ENCODE results near the gene OR2K2. TPM values are rescaled to one million over a fixed set of nuclear protein-coding genes. Genes with fewer than 3 reads are reported as not detected.
"Not testable (repeated sequence)": the region's sequence is repeated elsewhere in the genome, so short reads cannot be mapped to it uniquely, and the experiment has no call there.

Gene OR2K2
- total and polyA plus RNA-seq, 2 donors = not detected

- not testable (repeated sequence) for DNase-seq (ENCODE audit: extremely low spot score); H3K4me1 ChIP-seq (ENCODE audit: insufficient read depth); H3K36me3 ChIP-seq (ENCODE audit: insufficient read depth); H3K4me3 ChIP-seq (ENCODE audit: low read depth, low read length); H3K27ac ChIP-seq (ENCODE audit: low read depth)
- WGBS = 99% methylated on average over 1 of the region's 1 CpG
Observed at GRCh38 chr9:111280795-111281194, 49.2 kb downstream of the OR2K2 start.

Other genes starting within 250 kb of the OR2K2 start
- gene ECPAS, start 154.2 kb upstream of the OR2K2 start, total RNA-seq = 100 TPM
- gene ECPAS, start 154.2 kb upstream of the OR2K2 start, polyA plus RNA-seq = 32.7 TPM
- 19.0 TPM for gene ZNF483, start 195.0 kb upstream of the OR2K2 start, total RNA-seq
- 0.94 TPM for gene ZNF483, start 195.0 kb upstream of the OR2K2 start, polyA plus RNA-seq